Loucy (cell line): Measurements from ENCODE around the gene PAX6.

Source experiments
- H2AFZ ChIP-seq: fragments of 200-600 bp; sonication (generic); 2 replicates; pipeline ENCODE4 v1.6.0; 2016; ENCODE audit warnings: antibody characterized with exemption, mild to moderate bottlenecking, low read length, moderate library complexity
- H3F3A ChIP-seq: fragments of 200-600 bp; 2 replicates; pipeline ENCODE4 v1.6.0; 2016; ENCODE audit warnings: antibody characterized with exemption, low read depth, mild to moderate bottlenecking
- H3K27me3 ChIP-seq: fragments of 200-600 bp; sonication (generic); 2 replicates; pipeline ENCODE4 v1.6.1; 2014; ENCODE audit warnings: low read length, mild to moderate bottlenecking; ENCODE audit not compliant: insufficient read depth, poor library complexity, severe bottlenecking
- H3K36me3 ChIP-seq: fragments of 200-600 bp; sonication (generic); 2 replicates; pipeline ENCODE4 v1.6.1; 2016; ENCODE audit warnings: low read length; ENCODE audit not compliant: insufficient read depth
- H3K4me1 ChIP-seq: fragments of 200-600 bp; sonication (generic); 2 replicates; pipeline ENCODE4 v1.5.1; 2014; ENCODE audit warnings: low read length, mild to moderate bottlenecking; ENCODE audit not compliant: insufficient read depth, poor library complexity, severe bottlenecking
- H3K4me2 ChIP-seq: fragments of 200-600 bp; sonication (generic); 2 replicates; pipeline ENCODE4 v1.6.0; 2014; ENCODE audit warnings: antibody characterized with exemption, low read length, low read depth, mild to moderate bottlenecking; ENCODE audit not compliant: poor library complexity, severe bottlenecking
- H3K4me3 ChIP-seq: fragments of 200-600 bp; sonication (generic); 2 replicates; pipeline ENCODE4 v1.5.1; 2014; ENCODE audit warnings: low read length, mild to moderate bottlenecking, mixed read lengths; ENCODE audit not compliant: poor library complexity, severe bottlenecking
- H3K79me2 ChIP-seq: fragments of 200-600 bp; sonication (generic); 2 replicates; pipeline ENCODE4 v1.6.1; 2014; ENCODE audit warnings: low read length; ENCODE audit not compliant: insufficient read depth
- H3K9ac ChIP-seq: fragments of 200-600 bp; sonication (generic); 2 replicates; pipeline ENCODE4 v1.6.0; 2014; ENCODE audit warnings: mild to moderate bottlenecking, low read depth, low read length, moderate library complexity; ENCODE audit not compliant: poor library complexity, severe bottlenecking
- H3K9me2 ChIP-seq: fragments of 200-600 bp; sonication (generic); replicated peaks from 2 replicates; pipeline ENCODE4 v1.6.1; 2016; ENCODE audit warnings: low read depth, low read length, mixed read lengths
- H3K9me3 ChIP-seq: fragments of 200-600 bp; sonication (generic); 2 replicates; pipeline ENCODE4 v1.6.1; 2014; ENCODE audit warnings: mild to moderate bottlenecking, antibody characterized with exemption, low read length, low read depth; ENCODE audit not compliant: insufficient read depth
- H4K20me1 ChIP-seq: fragments of 200-600 bp; sonication (generic); 2 replicates; pipeline ENCODE4 v1.6.0; 2014; ENCODE audit warnings: antibody characterized with exemption, low read length, mild to moderate bottlenecking; ENCODE audit not compliant: insufficient read depth, poor library complexity, severe bottlenecking
- CTCF ChIP-seq: fragments of 200-600 bp; sonication (generic); conservative IDR thresholded peaks from 2 replicates; pipeline ENCODE4 v1.5.1; 2014; ENCODE audit warnings: mild to moderate bottlenecking, antibody characterized with exemption, low read length
- EZH2phosphoT487 ChIP-seq: fragments of 200-600 bp; IDR thresholded peaks from 2 replicates; pipeline ENCODE4 v1.6.1; 2018; ENCODE audit warnings: antibody characterized with exemption, mild to moderate bottlenecking, moderate library complexity, borderline replicate concordance

PAX6 gene

GRCh38 chr11:31740131-31740530, 71.0 kb downstream of the PAX6 start:
- Histone ChIP-seq H3K9me3 (no peaks in the 10 kb centered on the region), H3K9ac (no peak overlapping the region), H3F3A (no peaks in the 10 kb centered on the region), H3K36me3 (no peaks in the 10 kb centered on the region), H3K4me2 (no peak overlapping the region), H3K79me2 (no peaks in the 10 kb centered on the region), H3K4me1 (no peaks in the 10 kb centered on the region), H2AFZ (no peak overlapping the region), H3K4me3 (no peak overlapping the region), H3K27me3 (no peaks in the 10 kb centered on the region), H3K9me2 (no peaks in the 10 kb centered on the region), H4K20me1 (no peaks in the 10 kb centered on the region)
- TF ChIP-seq EZH2phosphoT487: no peak
- no peak for TF ChIP-seq CTCF
